DOHH2 (cell line): ENCODE measurements around the gene SLC2A13.

Experiments
- H3F3A ChIP-seq: fragments of 200-600 bp; sonication (generic), shearing (Covaris generic); 2 replicates; pipeline ENCODE4 v1.6.0; 2016; ENCODE audit warnings: antibody characterized with exemption, mild to moderate bottlenecking; ENCODE audit not compliant: control insufficient read depth, insufficient read depth
- H3K27ac ChIP-seq: fragments of 200-600 bp; sonication (generic); 2 replicates; pipeline ENCODE4 v1.5.1; 2014; ENCODE audit warnings: low read depth, mild to moderate bottlenecking, low read length, moderate library complexity
- H3K27me3 ChIP-seq: fragments of 200-600 bp; sonication (generic); 2 replicates; pipeline ENCODE4 v1.6.1; 2014; ENCODE audit warnings: mild to moderate bottlenecking, low read length, mixed read lengths; ENCODE audit not compliant: control insufficient read depth
- H3K36me3 ChIP-seq: fragments of 200-600 bp; sonication (generic); 2 replicates; pipeline ENCODE4 v1.6.1; 2014; ENCODE audit warnings: mild to moderate bottlenecking, low read length, moderate library complexity, mixed read lengths; ENCODE audit not compliant: control insufficient read depth
- H3K4me1 ChIP-seq: fragments of 200-600 bp; sonication (generic); 2 replicates; pipeline ENCODE4 v1.6.1; 2014; ENCODE audit warnings: mild to moderate bottlenecking, low read length, mixed read lengths; ENCODE audit not compliant: control insufficient read depth
- H3K4me2 ChIP-seq: fragments of 200-600 bp; sonication (generic); 2 replicates; pipeline ENCODE4 v1.6.0; 2014; ENCODE audit warnings: mild to moderate bottlenecking, low read length, moderate library complexity
- H3K4me3 ChIP-seq: fragments of 200-600 bp; sonication (generic); 2 replicates; pipeline ENCODE4 v1.5.1; 2014; ENCODE audit warnings: mild to moderate bottlenecking, low read length, mixed read lengths
- H3K79me2 ChIP-seq: fragments of 200-600 bp; sonication (generic); 2 replicates; pipeline ENCODE4 v1.6.1; 2014; ENCODE audit warnings: mild to moderate bottlenecking, low read length, mixed read lengths; ENCODE audit not compliant: control insufficient read depth
- H3K9me2 ChIP-seq: fragments of 200-600 bp; sonication (generic); replicated peaks from 2 replicates; pipeline ENCODE4 v1.6.1; 2014; ENCODE audit warnings: mild to moderate bottlenecking, low read length, mixed read lengths; ENCODE audit not compliant: control insufficient read depth
- H3K9me3 ChIP-seq: fragments of 200-600 bp; sonication (generic); 2 replicates; pipeline ENCODE4 v1.6.1; 2014; ENCODE audit warnings: antibody characterized with exemption, low read length, mixed read lengths; ENCODE audit not compliant: control insufficient read depth, insufficient read depth
- H4K20me1 ChIP-seq: fragments of 200-600 bp; sonication (generic); 2 replicates; pipeline ENCODE4 v1.6.0; 2014; ENCODE audit warnings: low read depth, mild to moderate bottlenecking, antibody characterized with exemption, low read length, moderate library complexity; ENCODE audit not compliant: control insufficient read depth, insufficient read depth
- CTCF ChIP-seq: fragments of 200-600 bp; sonication (generic); IDR thresholded peaks from one replicate; pipeline ENCODE4 v1.5.1; 2014; ENCODE audit warnings: antibody characterized with exemption, mild to moderate bottlenecking, low read depth, low read length; ENCODE audit not compliant: poor library complexity, severe bottlenecking
- EZH2phosphoT487 ChIP-seq: fragments of 200-600 bp; sonication (generic); IDR thresholded peaks from 2 replicates; pipeline ENCODE4 v1.6.1; 2017; ENCODE audit warnings: borderline replicate concordance, mild to moderate bottlenecking, antibody characterized with exemption, low read length, moderate library complexity, mixed read lengths

Gene SLC2A13

GRCh38 chr12:40058721-40059190 lies 47.1 kb downstream of the SLC2A13 start:
- Histone ChIP-seq H3K27me3 (no peaks in the 10 kb centered on the region; the same call in 1 of the 2 replicates), H3K27ac (no peak overlapping the region), H3K79me2 (no peaks in the 10 kb centered on the region), H3K4me1 (no peaks in the 10 kb centered on the region), H3K9me2 (no peaks in the 10 kb centered on the region), H3K36me3 (no peaks in the 10 kb centered on the region), H3K4me2 (no peak overlapping the region), H3K9me3 (no peaks in the 10 kb centered on the region), H3K4me3 (no peak overlapping the region), H4K20me1 (no peaks in the 10 kb centered on the region), H3F3A (no peaks in the 10 kb centered on the region)
- no peak for TF ChIP-seq EZH2phosphoT487
- no peak for TF ChIP-seq CTCF

GRCh38 chr12:40056373-40056772 lies 49.5 kb downstream of the SLC2A13 start:
- Histone ChIP-seq H3K36me3 (no peaks in the 10 kb centered on the region), H3F3A (no peaks in the 10 kb centered on the region), H3K79me2 (no peaks in the 10 kb centered on the region), H3K27me3 (no peaks in the 10 kb centered on the region; the same call in 1 of the 2 replicates), H3K4me1 (no peaks in the 10 kb centered on the region), H3K9me3 (no peaks in the 10 kb centered on the region), H3K4me3 (no peak overlapping the region), H4K20me1 (no peaks in the 10 kb centered on the region), H3K9me2 (no peaks in the 10 kb centered on the region), H3K4me2 (no peak overlapping the region), H3K27ac (no peak overlapping the region)
- TF ChIP-seq EZH2phosphoT487 (no peak), CTCF (no peak)

GRCh38 chr12:40055776-40056175 lies 50.1 kb downstream of the SLC2A13 start:
- no peak overlapping the region for H3K27ac ChIP-seq
- H3K4me3 ChIP-seq, result no peak overlapping the region
- TF ChIP-seq CTCF (no peak), EZH2phosphoT487 (no peak)
- H3K4me1 ChIP-seq, result no peaks in the 10 kb centered on the region
- no peaks in the 10 kb centered on the region for H3K79me2 ChIP-seq
- H3K9me2 ChIP-seq, result no peaks in the 10 kb centered on the region
- no peak overlapping the region for H3K4me2 ChIP-seq
- H3F3A ChIP-seq, result no peaks in the 10 kb centered on the region
- no peaks in the 10 kb centered on the region for H3K36me3 ChIP-seq
- H3K9me3 ChIP-seq, result no peaks in the 10 kb centered on the region
- no peaks in the 10 kb centered on the region; the same call in 1 of the 2 replicates for H3K27me3 ChIP-seq
- H4K20me1 ChIP-seq, result no peaks in the 10 kb centered on the region
